ENCODE measurements around the gene COL20A1.

COL20A1 gene

GRCh38 chr20:63278661-63279060 lies 14.3 kb upstream of the COL20A1 start:
- FAIRE-seq = no peak

GRCh38 chr20:63279931-63280330 lies 13.1 kb upstream of the COL20A1 start:
- no peak for FAIRE-seq

GRCh38 chr20:63280371-63280770 lies 12.6 kb upstream of the COL20A1 start:
- FAIRE-seq = no peak

GRCh38 chr20:63280929-63281545 lies 11.9 kb upstream of the COL20A1 start:
- FAIRE-seq = no peak

GRCh38 chr20:63281742-63282665 lies 11.0 kb upstream of the COL20A1 start:
- FAIRE-seq = no peak

GRCh38 chr20:63282946-63283345 lies 10.0 kb upstream of the COL20A1 start:
- no peak for FAIRE-seq

- no peak for FAIRE-seq
Measured at GRCh38 chr20:63283397-63284082, 9.4 kb upstream of the COL20A1 start.

GRCh38 chr20:63284083-63284440 lies 8.9 kb upstream of the COL20A1 start:
- FAIRE-seq = no peak

GRCh38 chr20:63284544-63284949 lies 8.4 kb upstream of the COL20A1 start:
- no peak for FAIRE-seq

- no peak for FAIRE-seq
Measured at GRCh38 chr20:63284981-63285524, 7.9 kb upstream of the COL20A1 start.

GRCh38 chr20:63285636-63286615 lies 7.1 kb upstream of the COL20A1 start:
- FAIRE-seq = no peak

GRCh38 chr20:63286781-63287696 lies 5.9 kb upstream of the COL20A1 start:
- no peak for FAIRE-seq

GRCh38 chr20:63287697-63288580 lies 5.0 kb upstream of the COL20A1 start:
- no peak for FAIRE-seq

- no peak for FAIRE-seq
Measured at GRCh38 chr20:63288581-63289251, 4.3 kb upstream of the COL20A1 start.

- no peak for FAIRE-seq
Measured at GRCh38 chr20:63289311-63290135, 3.5 kb upstream of the COL20A1 start.

GRCh38 chr20:63290136-63290676 lies 2.8 kb upstream of the COL20A1 start:
- FAIRE-seq = no peak

GRCh38 chr20:63290677-63291472 lies 2.1 kb upstream of the COL20A1 start:
- no peak for FAIRE-seq

Measured in endometrium (tissue), 2 donors.